Fibroblast of skin of back (primary cell): Measurements from ENCODE around the gene ZNF587. TPM values are rescaled to one million over a fixed set of nuclear protein-coding genes. Genes with fewer than 3 reads are reported as not detected.
"Not testable (repeated sequence)": the region's sequence is repeated elsewhere in the genome, so short reads cannot be mapped to it uniquely, and the experiment has no call there.

ENCODE experiments used
- DNase-seq: peaks from one replicate; pipeline ENCODE4 v3.0.0-alpha.2; 2013
- polyA plus RNA-seq, 2 experiments: library from polyadenylated mRNA; unstranded; fragments of 120-200 nt; gene quantifications; one replicate each; pipeline ENCODE4 v1.2.1, GENCODE V29; 2013; ENCODE audit not compliant: insufficient read length in 2 of 2

Gene ZNF587
- 6.4 TPM for polyA plus RNA-seq (2013, experiment 1 of 2; ENCODE audit: insufficient read length)
- 9.0 TPM for polyA plus RNA-seq (2013, experiment 2 of 2; ENCODE audit: insufficient read length)

DNA sequence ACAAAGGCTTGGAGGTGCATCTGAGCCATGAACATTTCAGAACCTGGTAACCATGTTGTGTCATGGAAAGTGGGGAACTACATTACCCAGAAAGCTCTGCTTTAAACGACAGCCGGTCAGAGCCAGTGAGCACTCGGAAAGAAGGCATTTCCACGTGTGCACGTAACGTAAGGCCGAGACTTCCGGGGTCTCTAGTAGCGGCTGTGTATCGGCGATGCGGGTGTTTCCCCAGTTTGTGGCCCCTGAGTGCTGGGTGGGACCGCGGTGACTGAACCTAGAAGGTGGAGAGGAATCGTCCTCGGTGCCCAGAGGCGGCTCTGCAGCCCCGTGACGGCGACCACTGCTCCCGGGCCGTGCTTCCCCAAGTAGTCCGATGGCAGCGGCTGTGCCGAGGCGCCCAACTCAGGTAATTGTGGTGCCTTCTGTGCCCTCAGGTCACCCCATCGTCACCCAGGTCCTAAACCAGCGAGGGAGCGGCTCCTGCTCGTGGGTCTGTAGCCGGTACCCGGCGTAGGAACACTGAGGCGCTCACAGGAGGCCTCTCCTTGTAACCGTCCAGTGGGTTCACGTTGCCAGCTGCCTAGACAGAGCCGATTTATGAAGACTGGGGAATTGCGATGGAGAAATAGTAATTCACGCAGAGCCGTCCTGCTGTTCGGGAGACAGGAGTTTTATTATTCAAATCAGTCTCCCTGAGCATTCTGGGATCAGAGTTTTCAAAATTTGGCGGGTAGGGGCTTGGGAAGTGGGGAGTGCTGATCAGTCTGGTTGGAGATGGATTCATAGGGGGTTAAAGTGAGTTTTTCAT is at the start of gene ZNF587:
Gene ZNF587 (plus strand): TSS at position 194 of the 808 bp plus-strand sequence. CDS start 180 bp downstream, at position 374.
- DNase-seq: peak; percentile 89

DNA sequence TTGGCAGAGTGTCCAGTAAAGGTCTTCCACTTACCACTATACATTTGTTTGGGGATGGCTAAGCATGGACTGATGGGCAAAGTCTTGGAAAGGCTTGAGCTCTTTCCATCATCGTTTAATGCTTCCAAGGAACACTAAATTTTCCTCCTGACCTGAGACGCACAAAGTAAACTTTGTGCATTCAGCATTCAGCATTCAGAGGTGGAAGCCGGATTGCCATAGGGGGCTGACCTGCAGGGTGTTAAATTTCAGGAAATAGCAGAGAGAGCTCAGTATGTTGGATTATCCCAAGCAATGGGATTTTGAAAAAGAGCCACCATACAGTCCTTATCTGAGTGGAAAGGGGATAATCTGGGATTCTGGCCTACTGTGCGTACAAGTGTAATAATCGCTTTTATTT is 49.0 kb upstream of the ZNF587 start:
- no peak for DNase-seq

DNA sequence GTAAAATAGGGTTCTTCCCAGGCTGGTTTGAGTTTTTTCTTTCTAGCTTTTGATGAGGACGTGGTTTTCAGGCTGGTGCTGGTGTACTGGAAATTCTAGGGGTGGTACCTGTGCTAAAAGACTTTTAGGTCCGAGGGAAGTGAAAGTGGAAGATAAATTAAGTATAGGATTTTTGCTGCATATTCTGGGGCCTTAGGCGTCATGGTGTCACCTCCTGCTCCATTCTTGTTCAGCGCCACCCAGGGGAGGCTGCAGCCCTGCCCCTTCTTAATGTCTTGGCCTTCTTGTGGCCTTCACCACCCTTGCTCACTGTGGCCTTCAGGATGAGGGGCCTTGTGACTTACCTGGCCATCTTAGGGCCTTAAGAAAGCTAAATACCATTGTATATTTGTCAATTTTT is 47.4 kb upstream of the ZNF587 start:
- DNase-seq: no peak

DNA sequence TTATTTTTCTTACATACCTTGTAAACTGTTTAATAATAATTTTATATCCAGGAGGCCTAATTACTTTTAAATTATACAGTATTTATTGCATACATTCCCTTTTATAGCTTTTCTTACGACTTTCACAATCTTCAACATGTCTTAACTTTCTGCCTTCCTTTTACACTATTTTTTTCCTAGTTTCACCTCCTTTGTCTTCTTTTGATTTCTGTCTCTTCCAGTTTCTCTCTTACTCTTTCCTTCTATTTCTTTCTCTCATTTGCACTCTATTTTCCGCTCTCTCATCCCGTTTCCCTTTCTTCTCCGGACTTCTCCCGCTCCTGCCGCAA is 46.4 kb upstream of the ZNF587 start:
- DNase-seq: no peak

DNA sequence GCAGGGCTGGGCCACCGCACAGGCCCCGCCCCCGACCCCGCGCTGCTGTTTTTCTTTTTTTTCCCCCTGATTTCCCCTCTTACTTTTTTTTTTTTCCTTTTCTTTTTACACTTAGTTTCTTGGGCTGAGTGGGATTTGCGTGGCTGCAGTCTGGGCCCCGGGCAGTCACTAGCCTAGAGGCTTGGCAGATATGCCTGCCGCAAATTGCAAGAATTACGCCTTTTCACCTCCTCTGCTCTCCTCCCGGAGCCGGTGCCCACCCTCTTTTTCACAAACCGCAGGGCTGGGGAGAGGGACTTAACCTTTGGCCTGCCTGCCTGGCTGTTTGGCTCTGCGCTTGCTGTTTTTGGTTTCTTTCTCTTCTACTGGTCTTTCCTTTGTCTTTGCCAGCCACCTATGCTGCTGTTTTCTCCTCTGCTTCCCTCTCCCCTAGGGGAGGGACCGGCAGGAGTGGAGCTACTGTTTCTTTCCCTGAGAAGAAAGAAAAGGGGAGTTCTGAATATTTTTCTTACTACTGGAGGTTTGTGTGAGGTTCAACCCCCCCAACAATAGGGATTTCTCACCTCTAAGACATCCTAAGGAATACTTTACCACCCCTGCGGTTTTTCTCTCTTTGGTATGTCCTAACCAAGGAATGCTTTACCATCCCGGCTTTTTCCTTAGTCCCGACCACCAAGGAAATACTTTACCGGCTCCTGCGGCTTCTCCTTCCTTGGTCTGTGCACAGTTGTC is 45.9 kb upstream of the ZNF587 start:
- peak; percentile 96 for DNase-seq

DNA sequence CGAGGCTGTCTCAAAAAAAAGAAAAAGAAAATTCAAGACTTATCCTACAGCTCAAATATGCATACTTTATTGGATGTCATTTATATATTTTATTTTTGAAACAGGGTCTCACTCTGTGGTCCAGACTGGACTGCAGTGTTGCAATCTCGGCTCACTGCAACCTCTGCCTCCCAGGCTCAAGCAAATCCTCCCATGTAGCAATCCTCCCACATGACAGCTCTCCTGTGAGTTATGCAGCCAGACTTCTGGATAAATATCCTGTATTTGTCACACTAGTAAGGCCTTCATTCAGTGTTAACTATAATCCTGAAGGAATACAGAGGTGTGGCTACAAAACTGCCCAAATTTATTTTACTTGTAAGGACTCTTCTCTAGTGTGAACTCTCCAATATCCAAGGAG is 42.1 kb upstream of the ZNF587 start:
- DNase-seq: no peak

DNA sequence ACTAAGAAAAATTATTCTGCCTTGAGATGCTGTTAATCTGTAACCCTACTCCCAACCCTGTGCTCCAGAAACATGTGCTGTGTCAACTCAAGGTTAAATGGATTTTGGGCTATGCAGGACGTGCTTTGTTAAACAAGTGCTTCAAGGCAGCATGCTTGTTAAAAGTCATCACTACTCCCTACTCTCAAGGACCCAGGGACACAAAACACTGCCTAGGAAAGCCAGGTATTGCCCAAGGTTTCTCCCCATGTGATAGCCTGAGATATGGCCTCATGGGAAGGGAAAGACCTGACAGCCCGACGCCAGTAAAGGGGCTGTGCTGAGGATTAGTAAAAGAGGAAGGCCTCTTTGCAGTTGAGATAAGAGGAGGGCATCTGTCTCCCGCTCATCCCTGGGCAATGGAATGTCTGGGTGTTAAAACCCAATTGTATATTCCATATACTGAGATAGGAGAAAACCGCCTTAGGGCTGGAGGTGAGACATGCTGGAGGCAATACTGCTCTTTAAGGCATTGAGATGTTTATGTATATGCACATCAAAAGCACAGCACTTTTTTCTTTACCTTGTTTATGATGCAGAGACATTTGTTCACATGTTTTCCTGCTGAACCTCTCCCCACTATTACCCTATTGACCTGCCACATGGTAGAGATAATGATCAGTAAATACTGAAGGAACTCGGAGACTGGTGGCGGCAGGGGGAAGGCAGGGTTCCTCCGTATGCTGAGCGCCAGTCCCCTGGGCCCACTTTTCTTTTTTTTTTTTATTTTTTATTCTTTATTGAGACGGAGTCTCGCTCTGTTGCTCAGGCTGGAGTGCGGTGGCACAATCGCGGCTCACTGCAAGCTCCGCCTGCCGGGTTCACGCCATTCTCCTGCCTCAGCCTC is 39.0 kb upstream of the ZNF587 start:
- DNase-seq: not testable (repeated sequence)

DNA sequence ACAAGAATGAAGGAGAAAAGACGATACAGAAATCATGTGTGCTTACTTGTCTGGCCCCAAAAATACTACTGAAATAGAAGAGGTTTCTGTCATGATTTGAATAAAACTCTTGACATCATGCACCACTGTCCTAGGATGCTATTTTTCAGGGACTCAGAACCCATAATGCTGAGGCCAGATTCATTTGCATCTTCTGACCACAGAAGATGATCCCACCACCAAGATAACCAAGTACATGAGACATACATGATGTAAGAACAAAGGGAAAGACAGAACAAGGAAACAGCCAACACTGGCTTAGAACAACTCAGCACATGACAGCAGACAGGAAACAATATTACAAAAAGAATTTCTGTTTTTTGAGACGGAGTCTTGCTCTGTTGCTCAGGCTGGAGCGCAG is 37.4 kb upstream of the ZNF587 start:
- no peak for DNase-seq

DNA sequence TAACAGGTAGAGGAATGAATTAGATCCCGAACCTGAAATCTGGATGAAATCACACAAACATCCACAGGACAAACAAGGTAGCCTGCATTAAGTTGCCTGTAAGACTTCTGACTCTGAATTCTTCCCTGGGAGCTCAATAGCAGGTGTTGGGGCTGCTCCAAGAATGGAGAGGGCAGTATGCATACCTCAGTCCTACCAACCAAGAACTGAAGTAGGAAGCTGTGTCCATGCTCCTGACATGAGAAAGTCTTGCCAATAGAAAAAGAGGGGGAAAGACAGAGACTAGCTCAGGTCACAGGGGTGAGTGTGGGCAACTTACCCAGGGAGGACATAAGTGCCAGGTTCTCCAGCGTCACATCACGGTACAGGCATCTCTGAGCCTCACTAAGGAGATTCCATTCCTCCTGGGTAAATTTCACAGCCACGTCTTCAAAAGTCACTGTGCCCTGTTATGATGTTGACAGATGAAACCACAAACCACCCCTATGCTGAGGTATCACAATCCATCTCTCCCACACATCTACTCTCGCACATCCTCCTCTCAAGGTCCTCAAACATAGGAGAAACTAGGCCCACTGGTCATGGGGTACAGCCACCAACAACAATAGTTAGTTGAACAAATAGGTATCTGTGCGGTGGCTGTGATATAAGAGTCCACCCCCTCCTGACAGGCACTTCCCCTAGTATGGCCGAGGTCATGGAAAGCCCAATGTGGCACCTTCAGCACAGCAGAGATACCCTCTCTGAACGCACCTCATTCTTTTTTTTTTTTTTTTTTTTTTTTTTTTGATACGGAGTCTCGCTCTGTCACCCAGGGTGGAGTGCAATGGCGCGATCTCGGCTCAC is 36.5 kb upstream of the ZNF587 start:
- DNase-seq: not testable (repeated sequence)

DNA sequence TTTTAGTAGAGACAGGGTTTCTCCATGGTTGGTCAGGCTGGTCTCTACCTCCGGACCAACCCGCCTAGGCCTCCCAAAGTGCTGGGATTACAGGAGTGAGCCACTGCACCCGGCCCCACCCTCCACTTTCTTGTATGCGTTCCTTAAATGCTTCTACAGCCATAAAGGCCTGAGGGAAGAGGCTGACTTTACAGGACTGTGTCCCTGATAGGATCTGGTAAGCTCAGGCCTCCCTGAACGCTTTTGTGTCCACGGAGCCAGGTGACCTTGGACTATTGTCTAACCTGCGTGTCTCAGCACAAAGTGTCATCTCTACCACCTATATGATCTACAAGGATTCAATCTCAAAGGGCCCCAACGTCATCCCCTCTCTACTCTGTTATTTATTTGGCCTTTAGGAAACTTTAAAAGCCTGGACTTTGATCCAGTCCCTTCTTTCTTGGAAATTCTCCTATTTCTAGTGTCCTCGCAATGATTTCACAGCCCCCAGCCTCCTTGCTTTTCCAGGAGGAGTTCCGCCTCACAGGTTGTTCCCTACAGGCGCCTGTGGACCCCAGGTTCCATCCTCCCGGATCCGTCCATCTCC is 35.6 kb upstream of the ZNF587 start:
- no peak for DNase-seq

DNA sequence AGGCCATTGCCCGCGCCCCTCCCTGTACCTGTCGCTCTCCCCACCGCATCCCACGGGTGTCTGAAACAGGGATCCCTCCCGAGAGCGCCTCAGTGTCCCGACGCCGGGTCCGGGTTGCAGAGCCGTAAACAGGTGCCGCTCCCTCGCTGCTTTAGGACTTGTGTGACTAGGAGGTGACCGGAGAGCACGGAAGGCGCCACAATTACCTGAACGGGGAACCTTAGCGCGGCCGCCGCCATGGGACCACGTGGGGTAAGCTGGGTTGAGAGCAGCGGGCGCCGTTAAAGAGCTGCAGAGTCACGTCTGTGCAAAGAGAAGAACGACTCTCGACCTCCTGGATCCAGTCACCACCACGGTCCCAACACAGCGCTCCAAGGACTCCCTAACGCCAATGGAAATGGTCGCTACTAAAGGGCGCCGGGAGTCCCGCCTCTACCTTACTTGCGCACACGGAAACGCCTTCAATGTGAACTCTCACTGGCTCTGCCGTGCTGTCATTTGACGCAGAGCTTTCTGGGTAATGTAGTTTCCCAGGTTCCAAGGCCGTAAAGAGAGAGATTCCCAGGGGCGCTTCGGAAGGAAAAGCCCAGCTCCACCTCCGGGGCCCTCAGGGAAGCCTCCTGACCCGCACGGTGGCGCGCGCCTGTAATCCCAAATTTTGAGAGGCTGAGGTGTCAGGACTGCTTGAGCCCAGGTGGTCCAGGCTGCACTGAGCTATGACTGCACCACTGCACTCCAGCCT is 35.0 kb upstream of the ZNF587 start, which contains the start of gene ZNF552:
Gene ZNF552 (minus strand): TSS at position 409 of the 742 bp plus-strand sequence. CDS start 170 bp downstream, at position 239.
- peak; percentile 96 for DNase-seq

DNA sequence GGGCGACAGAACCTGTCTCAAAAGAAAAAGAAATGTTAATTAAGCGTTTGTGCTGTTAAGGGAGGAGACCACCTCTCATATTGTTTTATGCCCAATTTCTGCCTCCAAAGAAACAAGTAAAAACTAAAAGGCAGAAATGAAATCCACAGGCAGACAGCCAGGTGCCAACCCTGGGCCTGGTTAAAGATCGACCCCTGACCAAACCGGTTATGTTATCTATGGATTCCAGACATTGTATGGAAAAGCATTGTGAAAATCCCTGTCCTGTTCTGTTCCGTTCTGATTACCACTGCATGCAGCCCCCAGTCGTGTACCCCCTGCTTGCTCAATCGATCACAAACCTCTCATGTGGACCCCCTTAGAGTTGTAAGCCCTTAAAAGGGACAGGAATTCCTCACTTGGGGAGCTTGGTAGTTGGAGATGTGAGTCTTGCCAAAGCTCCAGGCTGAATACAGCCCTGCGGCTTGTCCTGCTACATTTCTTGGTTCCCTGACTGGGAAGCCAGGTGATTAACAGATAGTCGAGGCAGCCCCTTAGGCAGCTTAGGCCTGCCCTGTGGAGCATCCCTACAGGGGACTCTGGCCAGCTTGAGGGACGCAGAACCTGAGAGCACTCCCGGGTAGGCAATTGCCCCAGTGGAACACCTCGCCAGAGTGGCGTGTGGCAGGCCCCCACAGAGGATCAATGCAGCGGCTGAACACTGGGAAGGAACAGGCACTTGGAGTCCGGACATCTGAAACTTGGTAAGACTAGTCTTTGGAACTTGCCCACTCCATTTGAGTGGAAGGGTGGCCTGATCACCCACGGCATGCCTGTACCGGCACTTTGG is 34.2 kb upstream of the ZNF587 start:
- no peak for DNase-seq

DNA sequence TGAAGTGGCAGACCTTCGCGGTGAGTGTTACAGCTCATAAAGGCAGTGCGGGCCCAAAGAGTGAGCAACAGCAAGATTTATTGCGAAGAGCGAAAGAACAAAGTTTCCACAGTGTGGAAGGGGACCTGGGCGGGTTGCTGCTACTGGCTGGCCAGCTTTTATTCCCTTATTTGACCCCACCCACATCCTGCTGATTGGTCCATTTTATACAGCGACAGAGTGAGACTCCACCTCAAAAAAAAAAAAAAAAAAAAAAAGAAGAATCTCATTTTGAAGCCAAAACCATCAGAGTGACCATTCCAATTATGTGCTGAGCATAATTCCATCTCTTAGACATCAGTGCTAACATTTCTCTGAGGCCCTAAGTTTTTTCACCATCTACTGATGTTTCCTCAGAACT is 33.0 kb upstream of the ZNF587 start:
- peak; percentile 9 for DNase-seq

DNA sequence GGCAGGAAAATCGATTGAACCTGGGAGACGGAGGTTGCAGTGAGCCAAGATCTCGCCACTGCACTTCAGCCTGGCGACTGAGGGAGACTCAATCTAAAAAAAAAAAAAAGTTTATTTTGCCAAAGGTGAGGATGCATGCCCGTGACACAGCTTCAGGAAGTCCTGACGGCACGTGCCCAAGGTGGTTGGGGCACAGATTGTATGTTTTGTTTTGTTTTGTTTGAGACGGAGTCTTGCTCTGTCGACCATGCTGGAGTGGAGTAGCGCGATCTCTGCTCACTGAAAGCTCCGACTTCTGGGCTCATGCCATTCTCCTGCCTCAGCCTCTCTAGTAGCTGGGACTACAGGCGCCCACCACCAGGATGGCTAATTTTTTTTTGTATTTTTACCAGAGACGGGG is 31.7 kb upstream of the ZNF587 start:
- DNase-seq: no peak

DNA sequence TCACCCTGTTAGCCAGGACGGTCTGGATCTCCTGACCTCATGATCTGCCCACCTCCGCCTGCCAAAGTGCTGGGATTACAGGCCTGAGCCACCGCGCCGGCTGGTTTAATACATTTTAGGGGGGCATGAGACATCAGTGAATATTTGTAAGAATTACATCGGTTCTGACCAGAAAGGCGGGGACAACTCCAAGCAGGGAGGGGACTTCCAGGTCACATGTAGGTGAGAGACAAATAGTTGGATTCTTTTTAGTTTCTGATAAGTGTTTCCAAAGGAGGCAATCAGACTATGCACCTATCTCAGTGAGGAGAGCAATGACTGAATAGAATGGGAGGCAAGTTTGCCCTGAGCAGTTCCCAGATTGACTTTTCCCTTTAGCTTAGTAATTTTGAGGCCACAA is 31.3 kb upstream of the ZNF587 start:
- no peak for DNase-seq

DNA sequence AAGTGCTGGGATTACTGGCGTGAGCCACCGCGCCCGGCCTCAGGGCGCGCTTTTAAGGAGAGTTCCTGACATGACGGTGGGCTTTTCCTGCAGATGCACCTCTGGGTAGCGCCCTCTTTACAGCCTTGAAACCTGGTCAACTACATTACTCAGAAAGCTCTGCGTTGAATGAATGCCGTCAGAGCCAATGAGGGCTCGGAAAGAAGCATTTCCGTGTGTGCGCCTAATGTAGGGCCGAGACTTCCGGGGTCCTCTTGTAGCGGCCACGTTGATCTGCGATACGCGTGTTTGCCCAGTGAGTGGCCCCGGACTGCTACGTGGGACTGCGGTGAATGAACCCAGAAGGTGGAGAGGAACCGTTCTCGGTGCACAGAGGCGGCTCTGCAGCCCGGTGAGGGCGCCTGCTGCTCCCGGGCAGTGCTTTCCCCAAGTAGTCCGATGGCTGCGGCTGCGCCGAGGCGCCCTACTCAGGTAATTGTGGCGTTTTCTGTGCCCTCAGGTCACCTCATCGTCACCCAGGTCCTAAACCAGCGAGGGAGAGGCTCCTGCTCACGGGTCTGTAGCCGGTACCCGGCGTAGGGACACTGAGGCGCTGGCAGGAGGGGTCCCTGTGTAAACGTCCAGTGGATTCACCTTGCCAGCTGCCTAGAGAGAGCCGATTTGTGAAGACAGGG is 30.0 kb upstream of the ZNF587 start:
- peak; percentile 98 for DNase-seq

DNA sequence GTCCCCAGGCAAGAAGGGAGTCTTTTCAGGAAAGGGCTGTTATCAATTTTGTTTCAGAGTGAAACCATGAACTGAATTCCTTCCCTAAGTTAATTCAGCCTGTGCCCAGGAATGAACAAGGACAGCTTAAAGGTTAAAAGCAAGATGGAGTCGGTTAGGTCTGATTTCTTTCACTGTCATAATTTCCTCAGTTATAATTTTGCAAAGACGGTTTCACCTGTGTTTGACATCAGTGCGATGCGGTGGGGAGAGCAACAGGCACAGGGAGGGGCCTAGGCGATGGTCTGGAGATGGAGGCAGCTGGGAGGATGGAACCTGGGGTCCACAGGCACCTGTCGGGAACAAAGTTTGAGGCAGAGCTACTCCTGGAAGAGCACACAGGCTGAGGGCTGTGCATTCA is 29.1 kb upstream of the ZNF587 start:
- no peak for DNase-seq

DNA sequence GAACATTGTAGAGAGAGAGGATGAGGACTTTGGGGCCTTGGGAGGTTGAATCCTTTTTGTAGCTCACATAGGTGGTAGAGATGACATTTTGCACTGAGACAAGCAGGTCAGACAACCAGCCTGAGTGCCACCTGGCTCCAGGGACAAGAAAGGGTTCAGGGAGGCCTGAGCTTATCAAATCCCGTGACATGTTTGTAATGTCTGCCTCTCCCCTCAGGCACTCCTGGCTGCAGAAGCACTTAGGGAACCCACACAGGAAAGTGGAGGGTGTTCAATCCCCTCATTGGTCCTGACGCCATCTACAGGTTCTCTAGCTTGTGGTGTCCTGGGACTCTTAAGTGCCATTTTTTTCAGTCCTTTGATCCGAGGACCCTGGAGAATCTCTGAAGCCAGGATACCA is 28.6 kb upstream of the ZNF587 start:
- not testable (repeated sequence) for DNase-seq

DNA sequence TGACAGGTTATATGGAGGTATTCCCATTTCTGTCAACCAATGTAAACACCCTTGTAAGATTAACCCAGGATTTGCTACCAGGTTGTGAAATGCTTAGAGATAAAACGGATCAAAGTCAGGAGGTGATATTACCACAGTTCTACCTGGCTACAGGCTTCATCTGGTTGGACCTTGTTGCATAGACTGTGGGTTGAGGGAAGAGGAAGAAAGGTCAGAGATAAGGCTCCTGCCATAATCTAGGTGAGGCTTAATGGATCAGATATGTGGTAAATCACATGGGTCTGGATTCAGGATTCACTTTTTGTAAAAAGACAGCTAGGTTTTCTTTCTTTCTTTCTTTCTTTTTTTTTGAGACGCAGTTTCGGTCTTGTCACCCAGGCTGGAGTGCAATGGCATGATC is 28.2 kb upstream of the ZNF587 start:
- DNase-seq: not testable (repeated sequence)
